AG08395 (cell line): ENCODE measurements around the gene DYNLT2.
A peak's percentile ranks its signal among the peaks of the same experiment; 100 is the strongest.

ENCODE experiments used
- DNase-seq: peaks from one replicate; pipeline ENCODE4 v3.0.0; 2012; ENCODE audit warnings: mixed read lengths, low spot score

Gene DYNLT2, protein sequence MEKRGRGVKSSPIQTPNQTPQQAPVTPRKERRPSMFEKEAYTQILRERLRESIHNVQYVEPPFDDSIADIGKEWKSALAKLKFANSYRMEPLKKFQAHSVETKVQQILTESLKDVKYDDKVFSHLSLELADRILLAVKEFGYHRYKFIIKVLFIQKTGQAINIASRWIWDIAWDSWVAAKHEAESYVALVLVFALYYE

DNA sequence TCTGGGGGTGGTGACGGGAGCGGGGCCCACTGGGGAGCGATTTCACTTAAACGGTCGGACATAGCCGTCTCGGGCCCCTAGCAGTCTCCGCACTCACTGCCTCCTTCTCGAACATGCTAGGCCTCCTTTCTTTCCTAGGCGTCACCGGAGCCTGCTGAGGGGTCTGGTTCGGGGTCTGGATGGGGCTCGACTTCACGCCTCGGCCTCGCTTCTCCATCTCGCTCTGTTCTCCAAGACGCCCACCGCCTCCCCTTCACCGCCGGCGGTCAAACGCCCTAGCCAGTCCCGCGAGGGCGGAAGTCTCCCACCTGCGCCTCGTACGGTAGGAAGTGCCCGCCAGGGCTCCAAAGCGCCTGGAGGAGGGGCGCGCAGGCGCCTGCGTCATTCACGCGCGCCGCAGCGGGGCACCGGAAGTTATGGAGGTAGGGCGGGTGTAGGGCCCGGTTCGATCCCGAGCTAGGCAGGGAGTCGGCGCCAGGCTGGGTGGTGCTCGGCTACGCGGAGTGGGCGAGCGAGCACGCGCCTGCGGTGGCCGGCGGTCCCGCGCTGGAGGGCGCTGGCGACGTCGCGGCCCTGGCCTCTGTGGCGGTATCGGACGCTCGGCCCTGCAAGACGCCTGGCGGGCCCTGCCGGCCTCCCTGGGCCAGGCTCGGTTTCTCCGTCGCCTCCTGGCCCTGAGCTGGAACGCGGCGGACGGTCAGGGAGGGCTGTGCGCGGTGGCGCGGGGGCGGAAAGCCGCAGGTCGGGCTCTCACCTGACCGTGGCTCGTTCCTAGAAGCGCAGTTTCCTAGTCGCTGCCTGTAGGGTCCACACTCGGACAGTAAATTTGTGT, at the start of gene DYNLT2, which contains the start of gene ERMARD:
TSS of gene DYNLT2 (minus strand) at position 331 of the 832 bp plus-strand sequence. CDS start at position 217, 114 bp downstream.
TSS of gene ERMARD (plus strand) at position 381 of the 832 bp plus-strand sequence. CDS start at position 417, 36 bp downstream.
- DNase-seq, result peak; percentile 97

DNA sequence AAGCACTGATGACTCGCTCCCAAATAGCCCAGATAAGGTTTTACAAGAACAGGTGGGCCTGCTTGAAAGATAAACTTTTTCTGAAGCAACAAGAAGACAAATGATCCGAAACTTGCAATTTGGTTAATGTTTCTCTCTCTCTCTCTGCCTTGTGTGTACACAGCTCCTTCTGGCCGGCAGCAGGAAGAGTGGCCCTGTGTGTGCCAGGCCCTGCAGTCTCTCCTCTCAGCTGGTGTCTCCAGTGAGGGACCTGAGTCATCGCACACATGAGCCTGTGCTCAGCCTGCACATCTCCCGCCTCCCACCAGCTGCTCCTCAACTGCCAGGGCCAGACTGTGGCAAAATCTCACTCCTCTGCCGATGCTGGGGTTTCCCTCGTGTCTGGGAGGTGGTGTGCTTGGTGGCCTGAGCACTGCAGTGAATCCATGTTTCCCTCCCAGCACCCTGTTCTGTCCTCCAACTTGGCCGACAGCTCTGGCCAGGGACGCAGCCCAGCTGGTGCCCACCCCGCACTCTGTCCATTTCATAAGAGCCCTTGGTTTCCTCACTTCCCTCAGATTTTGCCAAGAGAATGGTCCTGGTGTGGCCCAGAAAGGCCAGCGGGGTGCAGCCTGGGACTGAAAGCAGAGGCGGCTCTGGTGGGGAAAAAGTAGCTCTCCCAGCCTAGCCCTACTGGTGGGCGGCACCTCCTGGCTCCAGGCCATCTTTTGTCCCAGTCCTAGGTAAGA, 49.5 kb upstream of the DYNLT2 start:
- peak; percentile 81 for DNase-seq

DNA sequence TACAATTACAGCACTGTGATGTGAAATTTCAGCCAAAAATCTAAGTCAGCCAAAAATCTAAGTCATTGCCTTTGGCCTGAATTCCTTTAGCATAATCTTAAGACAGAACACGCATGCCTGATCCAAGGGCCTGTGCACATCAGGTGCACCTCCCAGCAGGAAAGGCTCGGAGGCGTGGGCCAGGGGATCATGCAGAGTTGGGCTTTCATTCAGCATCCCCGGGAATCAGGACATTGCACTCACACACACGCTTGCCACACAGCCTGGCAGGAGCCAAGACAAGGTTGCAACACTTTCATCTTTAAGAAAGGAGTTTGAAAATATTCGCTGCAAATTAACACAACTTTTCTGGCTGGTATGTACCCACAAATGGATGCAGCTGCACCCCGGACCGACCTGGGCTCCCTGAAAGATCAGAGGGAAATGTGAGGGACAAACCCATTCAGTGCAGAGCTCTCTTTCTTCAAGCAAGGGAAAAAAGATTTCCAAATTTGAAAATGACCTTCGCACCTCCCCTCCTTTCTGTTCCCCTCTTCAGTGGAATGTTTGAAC, 48.8 kb upstream of the DYNLT2 start:
- DNase-seq, result no peak

DNA sequence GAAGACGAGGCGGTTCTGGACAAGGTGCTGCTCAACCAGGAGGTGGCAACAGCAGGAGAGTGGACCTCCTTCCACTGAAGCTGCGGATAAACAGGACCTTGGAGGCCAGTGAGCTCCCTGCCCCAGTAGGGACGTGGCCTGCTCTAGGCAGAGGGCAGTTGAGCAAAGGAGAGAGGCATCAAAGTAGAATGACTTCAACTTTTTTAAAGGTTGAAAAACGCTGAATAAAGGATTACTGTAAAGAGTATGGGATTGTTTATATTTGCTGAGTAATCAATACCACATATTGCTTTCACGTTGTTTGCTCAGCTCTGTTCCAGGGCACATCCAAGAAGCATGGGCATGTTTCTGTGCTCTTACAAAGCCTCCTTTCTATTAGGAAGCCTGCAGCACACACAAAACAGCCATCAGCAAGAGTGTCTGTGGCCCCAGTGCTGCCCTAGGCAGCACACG, 48.1 kb upstream of the DYNLT2 start:
- no peak for DNase-seq

DNA sequence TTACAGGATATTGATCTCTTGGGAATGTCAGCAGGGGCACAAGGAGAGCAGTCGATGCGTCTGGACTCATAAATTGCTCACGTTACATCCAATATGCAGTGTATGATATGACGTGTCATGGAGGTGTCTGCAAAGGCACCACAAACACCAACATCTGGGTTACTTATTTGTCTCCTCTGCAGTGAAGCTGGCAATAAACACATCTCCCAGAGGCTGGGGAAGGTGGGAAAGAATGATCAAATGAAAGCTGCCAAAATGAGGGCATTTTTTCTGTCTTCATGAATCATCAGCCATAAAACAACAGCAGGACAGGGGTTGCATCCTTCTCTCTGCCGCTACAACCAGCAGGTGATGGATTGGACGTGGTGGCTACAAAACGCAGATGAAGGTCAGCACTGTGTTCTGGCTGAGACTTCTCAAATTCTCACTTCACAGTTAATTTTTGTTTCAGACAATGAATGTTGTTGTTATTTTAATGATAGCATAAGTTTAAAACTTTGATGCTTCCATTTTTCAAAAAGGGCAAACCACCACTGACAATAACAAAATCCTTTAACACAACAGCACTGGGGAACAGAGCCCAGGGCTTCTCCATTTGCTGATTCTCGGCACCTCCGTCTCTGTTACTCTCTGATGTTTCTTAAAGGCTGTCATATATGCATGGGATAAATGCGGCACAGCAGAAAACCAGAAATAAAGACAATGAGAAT, 47.5 kb upstream of the DYNLT2 start:
- DNase-seq, result no peak

DNA sequence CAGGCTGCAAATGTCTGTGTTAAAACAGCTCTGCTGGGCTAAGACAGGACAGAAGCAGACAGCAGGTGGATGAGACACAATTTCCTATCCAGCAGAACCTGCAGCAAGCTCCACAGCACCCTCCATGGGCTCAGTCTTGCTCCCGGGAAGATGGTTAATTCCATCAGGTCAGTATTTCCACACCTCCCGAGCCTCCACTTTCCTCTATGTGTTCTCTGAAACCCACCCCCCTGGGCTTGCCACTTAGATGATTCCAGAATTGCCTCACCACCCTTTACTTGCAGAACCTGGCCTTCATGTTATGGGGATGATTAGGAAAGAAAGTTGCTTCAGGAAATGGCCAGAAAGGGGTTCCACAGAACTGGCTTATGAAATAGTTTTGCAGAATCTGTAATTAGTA, 43.8 kb upstream of the DYNLT2 start:
- no peak for DNase-seq

DNA sequence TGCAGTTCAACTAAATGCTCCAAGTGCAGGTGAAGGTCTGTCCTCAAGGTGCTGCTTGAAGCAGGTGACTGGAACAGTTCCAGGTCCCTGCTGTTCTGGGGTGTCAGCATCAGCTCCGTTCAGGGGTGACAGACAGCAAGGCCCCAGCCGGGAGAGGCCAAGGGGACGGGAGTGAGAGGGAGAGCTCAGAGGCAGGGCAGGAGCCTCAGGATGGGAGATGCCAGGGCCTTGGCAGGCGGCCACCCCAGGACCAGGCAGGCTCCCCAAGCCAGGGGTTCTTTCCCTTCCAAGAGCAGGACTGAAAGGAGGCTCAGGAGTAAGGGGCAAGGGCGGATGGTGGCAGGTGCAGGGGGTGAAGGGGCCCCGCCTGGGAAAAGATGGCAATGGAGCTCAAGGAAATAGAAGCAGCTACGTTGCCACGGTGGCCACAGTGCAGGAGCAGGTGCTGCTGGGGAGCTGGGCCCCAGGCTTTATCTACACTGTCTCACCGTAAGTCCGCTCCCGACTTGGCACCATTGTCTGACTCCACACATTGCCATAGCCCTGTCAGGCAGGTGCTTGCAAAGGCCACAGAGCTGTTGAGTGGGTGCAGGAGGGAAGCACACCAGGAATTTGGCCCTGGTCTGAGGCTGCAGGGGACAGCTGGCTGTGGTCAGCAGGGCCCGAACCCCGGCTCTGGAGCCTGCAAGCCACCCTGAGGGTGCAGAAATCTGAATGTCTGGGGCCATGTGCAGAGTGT, 43.1 kb upstream of the DYNLT2 start:
- no peak for DNase-seq

DNA sequence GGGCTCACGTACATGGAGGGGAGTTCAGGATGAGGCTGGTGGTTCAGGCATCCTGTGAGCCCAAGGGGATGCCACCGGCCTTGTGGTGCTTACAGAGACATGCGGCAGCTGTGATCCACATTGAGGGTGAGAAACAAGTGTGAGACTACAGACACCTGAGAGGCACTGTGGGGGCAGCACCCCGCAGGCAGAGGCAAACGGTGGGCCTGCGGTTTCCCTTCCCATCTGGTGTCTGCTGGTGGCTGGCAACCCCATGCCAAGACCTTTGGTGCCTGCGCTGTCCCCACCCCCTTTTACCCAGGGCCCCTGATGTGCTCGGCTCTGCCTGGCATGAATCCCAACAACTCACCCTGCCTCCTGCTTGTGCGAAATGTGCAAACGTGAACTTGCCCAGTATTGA, 42.0 kb upstream of the DYNLT2 start:
- no peak for DNase-seq

DNA sequence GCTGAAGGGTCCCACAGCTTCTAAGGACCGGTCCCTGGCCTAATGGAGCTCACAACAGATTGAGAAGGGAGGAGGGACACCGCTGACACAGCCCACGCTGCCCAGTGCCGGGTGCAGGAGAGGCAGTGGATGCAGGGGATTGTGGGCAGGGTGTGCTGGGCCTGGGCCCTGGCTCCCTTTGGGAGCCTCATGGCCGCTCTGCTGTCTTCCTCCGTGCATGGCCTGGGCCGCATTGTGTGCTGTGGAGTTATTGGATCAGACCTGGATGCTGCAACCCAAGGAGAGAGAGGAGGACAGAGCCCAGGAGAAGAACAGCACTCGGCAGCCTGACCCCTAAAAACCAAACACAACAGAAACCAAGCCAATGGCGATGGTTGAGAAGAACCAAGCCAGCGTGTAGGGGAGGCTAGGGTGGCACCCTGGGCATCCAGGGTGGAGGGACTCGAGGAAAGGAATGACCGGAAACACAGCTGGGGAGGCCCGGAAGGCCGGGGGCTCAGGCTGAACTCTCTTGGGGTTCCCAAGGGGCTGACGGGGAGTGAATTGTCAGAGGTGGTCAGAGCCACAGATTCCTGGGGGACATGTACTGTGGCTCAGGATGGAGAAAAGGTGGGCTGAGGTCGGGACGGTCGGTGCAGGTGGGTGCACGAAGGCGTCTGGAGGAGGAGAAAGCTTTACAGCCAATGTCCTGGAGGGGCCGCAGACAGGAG, 41.1 kb upstream of the DYNLT2 start:
- no peak for DNase-seq

DNA sequence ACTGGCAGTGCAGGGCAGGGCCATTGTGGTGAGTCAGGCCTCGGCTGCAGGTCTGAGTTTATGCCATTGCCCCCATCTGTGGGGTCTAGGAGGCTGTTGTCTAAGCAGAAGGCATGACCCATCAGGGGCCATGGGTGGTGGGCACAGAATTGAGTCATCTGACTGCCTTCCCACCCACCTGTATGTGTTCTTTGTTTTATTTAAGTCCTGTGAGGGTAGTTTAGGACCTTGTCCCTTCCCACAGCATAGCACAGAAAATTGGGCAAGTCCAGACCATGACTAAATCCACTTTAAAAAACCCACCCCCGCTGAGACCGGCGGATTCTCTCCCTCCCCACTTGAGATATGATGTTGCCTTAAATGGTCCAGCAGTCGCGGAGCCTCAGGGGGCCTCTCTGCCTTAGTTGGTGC, 40.4 kb upstream of the DYNLT2 start:
- no peak for DNase-seq

DNA sequence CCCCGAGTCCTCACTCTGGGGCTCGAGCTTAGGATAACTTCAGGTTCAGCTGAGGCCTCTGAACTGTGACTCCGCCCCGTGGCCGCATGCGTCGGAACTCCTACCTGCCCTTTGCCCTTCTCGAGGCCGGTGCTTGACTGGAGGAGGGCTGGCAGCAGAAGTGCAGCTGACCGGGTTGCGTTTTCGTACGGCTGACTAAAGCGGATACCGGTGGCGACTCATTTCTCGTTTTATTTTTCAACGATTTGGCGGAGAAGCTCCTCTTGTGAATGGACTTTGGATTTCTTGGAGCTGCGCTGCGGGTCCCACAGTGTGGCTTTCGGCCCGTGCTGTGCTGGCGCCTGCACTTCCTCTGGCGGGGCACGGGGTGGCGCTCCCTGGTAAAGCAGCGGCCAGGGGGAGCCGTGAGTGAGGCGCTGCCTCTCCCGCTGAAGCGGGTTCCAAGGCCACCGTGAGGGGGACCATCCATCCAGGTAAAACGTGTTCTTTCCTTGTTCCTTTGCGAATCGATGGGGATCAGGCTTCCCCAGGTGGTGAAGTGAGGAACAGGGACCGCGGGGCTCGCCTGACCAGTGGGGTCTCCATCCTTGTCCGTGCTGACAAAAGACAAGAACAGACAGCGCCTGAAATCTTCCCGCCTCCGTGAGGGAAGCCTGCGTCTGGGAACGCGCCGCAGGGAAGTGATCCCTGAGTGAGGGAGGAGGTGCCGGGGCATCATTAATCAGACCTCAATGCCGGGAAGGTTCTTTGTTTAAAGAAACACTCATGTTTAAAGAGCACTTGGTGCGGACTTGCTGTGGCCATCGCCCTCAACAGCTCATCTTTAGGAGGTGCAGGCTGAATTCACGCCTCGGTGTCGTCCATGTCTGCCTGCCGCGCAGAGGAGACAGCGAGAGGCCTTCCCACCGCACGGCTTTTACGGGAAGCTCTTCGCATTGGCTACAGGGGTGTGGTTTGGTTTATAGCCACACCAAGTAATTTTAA, 38.9 kb upstream of the DYNLT2 start:
- peak; percentile 91 for DNase-seq

DNA sequence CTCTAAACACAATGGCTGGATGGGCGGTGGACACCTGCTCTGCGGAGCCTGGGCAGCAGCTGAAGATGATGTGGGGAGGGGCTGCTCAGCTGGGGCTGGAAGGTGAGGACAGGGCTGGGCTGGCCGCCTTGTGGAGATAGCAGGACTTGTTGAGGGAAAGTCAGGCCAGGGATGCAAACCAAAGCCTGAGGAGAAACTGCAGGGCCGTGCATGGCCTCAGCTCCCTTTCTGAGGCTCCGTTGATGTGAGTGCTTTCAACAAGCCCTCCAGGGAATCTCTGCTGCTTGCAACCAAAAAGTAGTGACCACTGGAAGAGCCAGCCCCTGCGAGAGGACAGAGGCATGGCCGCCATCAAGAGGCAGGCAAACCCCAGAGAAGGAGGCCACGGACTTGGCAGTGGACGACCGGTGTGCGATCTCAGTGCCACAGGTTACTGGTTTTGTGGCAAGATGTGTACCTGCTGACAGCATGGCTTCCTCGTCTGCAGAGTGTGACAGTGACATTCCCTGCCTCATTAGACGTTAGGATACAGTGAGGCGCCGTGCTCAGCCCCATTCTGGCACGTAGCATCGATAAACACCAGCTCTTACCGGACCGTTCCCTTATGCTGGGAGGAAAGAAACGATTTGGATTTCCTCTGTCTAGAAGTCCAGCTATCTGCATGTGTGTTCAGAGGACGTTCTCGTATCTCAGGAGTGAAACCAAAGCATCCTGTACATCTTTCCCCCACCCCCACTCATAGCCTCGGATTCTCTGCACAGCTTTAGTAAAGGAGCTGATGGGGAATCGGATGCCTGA, 38.0 kb upstream of the DYNLT2 start:
- no peak for DNase-seq

DNA sequence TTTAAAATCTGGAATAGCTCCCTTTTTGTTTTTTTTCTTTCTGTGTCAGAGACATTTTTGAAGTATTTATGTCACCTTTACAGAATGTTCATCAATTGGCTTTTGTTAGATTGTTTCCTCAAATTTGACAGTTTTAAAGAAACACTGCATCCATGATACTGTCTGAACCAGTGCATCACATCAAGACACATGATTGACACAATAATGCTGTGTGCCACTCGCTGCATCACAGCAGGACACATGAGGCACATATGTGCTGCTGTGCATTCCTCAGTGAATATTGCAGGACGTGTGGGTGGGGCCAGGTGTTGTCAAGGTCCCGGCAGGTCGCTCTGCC, 37.4 kb upstream of the DYNLT2 start:
- no peak for DNase-seq

DNA sequence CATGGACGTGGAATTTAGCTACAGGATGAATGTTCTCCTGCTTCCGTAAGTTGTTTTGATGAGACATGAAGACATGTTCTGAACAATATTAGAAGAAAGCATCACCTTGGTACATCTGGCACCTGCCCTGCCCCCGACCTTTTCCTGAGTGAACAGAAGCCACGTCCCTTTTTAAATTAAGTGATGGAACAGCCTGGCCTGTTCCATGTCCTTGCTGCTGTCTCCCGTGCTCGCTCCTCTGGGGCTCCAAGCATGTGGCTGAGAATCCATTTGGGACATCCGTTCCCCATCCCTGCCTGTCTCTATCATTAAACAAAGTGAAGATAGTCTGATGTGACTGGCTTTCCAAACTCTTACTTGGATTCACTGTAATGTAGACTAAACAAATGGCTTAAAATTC, 36.4 kb upstream of the DYNLT2 start:
- no peak for DNase-seq

DNA sequence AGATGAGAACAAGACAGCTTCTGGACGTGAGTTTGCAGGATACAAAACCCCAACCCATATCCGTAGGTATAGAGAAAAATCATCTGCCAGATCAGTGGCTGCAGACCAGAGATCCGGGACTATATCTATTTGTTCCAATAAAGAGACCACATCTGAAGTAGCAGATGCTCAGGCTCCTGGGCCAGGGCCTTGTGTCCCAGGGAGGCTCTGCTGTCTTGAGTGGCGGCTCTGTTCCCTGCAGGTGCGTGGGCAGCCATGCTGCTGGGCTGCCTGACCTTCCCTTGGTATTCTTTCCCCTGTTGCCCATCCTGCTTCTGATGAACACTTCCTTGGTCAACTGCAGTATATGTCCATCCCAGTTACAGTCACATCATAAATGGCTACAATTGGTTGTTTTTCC, 35.0 kb upstream of the DYNLT2 start:
- no peak for DNase-seq

DNA sequence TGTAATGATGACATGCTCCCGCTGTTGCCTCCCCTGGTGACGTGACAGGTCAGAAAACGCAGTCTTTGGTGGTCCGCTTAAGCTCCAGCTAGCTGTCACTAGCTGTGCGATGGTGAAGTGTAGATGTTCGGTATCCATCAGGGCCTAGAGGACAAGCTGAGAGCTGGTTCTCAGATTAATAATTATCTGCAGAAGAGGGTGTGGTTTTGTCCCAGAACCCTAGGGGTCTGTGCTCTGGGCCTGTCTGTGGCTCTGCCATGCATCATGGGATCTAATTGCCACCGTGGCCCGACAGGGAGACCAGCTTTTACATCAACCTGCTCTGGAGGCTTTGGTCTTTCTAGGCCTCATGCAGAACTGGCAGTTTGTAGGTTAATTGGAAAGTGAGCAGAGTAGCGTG, 34.2 kb upstream of the DYNLT2 start:
- no peak for DNase-seq

DNA sequence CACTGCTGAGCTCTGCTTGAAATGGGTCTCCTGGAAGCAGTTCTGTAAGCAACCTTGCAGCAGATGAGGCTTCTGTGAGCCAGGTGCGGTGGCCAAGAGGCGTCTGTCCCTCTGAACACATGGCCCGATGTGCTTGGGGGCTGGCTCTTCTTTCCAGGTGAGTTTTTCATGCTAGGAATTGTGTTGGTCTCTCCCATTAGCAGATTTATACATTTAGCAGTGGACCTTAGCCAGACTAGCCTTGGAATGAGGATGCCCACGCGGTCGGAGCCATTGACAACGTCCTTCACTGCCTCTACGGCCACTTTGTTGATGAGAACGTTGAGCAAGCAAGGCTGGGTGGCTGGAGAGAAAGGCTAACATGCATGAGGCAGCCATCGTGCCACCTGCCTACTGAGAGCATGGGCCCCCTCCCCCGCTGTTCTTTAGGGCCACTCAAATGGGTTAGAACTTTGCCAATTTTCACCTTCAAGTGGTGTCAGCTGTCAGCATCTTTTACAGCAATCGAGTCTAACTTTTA, 33.5 kb upstream of the DYNLT2 start:
- no peak for DNase-seq
